Gastrocnemius medialis (tissue), 4 donors: ENCODE data around the gene BAG5.

ENCODE experiments used
- POLR2A ChIP-seq, 2 donors: fragments of 450-650 bp; IDR thresholded peaks; one replicate each; pipeline ENCODE4 v1.6.1; 2017; ENCODE audit warnings: antibody characterized with exemption in 2 of 2, mild to moderate bottlenecking in 2 of 2, moderate library complexity in 2 of 2
- TF ChIP-seq, protein P1 (sequence below), 5 experiments: fragments of 450-650 bp in 3 of 5; fragments of 200-600 bp in 2 of 5; sonication (generic) in 2 of 5; IDR thresholded peaks in 4 of 5; conservative IDR thresholded peaks in 1 of 5; 1 replicate in 4 of 5; 2 replicates in 1 of 5; pipeline ENCODE4 v1.5.1; 2016 to 2019; ENCODE audit warnings: antibody characterized with exemption in 5 of 5, mild to moderate bottlenecking in 3 of 5, moderate library complexity in 3 of 5

DNA sequence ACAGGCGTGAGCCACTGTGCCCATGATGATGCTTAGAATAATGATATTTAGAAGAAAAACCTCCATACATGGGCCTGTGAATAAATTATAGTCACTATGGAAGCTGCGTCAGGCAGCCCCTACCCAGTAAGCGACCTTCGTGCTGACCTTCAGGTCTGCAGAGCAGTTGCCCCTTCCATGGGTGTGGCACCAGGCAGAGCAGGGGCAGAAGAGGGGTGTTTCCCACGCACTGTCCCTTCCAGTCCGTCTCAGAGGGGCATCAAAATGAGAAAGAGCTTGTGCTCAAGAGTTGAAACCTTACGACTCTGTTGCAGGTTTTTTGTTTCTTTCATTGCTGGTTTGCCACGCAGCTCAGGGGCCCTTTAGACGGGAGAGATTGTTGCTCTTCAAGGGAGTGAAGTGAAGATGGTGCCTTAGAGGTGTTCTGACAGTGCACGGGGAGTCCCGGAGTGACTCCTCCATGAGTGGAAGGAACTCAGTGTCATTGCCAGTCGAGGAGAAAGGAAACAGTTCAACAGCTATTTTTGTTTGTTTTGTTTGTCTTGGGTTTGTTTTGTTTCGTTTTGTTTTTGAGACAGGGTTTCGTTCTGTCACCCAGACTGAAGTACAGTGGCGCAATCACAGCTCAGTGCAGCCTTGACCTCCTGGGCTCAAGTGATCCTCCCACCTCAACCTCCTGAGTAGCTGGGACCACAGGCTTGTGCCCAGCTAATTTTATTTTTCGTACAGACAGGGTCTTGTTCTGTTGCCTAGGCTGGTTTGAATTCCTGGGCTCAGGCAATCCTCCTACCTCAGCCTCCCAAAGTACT lies 53.7 kb downstream of the BAG5 start:
- TF ChIP-seq, protein P1, sequence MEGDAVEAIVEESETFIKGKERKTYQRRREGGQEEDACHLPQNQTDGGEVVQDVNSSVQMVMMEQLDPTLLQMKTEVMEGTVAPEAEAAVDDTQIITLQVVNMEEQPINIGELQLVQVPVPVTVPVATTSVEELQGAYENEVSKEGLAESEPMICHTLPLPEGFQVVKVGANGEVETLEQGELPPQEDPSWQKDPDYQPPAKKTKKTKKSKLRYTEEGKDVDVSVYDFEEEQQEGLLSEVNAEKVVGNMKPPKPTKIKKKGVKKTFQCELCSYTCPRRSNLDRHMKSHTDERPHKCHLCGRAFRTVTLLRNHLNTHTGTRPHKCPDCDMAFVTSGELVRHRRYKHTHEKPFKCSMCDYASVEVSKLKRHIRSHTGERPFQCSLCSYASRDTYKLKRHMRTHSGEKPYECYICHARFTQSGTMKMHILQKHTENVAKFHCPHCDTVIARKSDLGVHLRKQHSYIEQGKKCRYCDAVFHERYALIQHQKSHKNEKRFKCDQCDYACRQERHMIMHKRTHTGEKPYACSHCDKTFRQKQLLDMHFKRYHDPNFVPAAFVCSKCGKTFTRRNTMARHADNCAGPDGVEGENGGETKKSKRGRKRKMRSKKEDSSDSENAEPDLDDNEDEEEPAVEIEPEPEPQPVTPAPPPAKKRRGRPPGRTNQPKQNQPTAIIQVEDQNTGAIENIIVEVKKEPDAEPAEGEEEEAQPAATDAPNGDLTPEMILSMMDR (IDR thresholded peaks at IDR 0.05 in 4 of 5, conservative IDR thresholded peaks at IDR 0.05 in 1 of 5) = no peak
- TF ChIP-seq POLR2A (IDR thresholded peaks at IDR 0.05) = no peak
